Mammary epithelial cell (primary cell): Measurements from ENCODE around the gene RNF169.

Experiments used
- EZH2 ChIP-seq: IDR thresholded peaks from 2 replicates; pipeline ENCODE4 v1.6.1; 2012; ENCODE audit warnings: low read length, inconsistent platforms, borderline replicate concordance
- TF ChIP-seq, protein P1 (sequence below), 2 donors: IDR thresholded peaks in 1 of 2; conservative IDR thresholded peaks in 1 of 2; 2 replicates each; pipeline ENCODE4 v1.5.1; 2011 to 2012; ENCODE audit warnings: inconsistent platforms in 2 of 2, low read length in 2 of 2, mild to moderate bottlenecking in 2 of 2, control low read depth in 1 of 2, low read depth in 1 of 2; ENCODE audit not compliant: insufficient read depth in 1 of 2; ENCODE audit errors: extremely low read depth in 1 of 2

GRCh38 chr11:74783241-74783871 is 34.7 kb downstream of the RNF169 start:
- no peak for TF ChIP-seq EZH2
- TF ChIP-seq, protein P1, sequence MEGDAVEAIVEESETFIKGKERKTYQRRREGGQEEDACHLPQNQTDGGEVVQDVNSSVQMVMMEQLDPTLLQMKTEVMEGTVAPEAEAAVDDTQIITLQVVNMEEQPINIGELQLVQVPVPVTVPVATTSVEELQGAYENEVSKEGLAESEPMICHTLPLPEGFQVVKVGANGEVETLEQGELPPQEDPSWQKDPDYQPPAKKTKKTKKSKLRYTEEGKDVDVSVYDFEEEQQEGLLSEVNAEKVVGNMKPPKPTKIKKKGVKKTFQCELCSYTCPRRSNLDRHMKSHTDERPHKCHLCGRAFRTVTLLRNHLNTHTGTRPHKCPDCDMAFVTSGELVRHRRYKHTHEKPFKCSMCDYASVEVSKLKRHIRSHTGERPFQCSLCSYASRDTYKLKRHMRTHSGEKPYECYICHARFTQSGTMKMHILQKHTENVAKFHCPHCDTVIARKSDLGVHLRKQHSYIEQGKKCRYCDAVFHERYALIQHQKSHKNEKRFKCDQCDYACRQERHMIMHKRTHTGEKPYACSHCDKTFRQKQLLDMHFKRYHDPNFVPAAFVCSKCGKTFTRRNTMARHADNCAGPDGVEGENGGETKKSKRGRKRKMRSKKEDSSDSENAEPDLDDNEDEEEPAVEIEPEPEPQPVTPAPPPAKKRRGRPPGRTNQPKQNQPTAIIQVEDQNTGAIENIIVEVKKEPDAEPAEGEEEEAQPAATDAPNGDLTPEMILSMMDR (conservative IDR thresholded peaks at IDR 0.05 in 1 of 2, IDR thresholded peaks at IDR 0.05 in 1 of 2; ENCODE audit: extremely low read depth in 1 of 2, insufficient read depth in 1 of 2, low read depth in 1 of 2, low read length in 2 of 2), result no peak
